ENCODE measurements around the gene ROBO4.

Gene ROBO4

GRCh38 chr11:124918950-124919349 is 21.3 kb upstream of the ROBO4 start, which contains the start of gene HEPN1:
Gene HEPN1, plus strand, starts transcription at chr11:124919250.
- DNase-seq (ENCODE audit: low spot score): no peak

GRCh38 chr11:124917115-124917637 is 19.5 kb upstream of the ROBO4 start:
- DNase-seq (ENCODE audit: low spot score): no peak

- DNase-seq (ENCODE audit: low spot score): no peak
Measured at GRCh38 chr11:124916370-124916710, 18.7 kb upstream of the ROBO4 start.

- peak; percentile 50 for DNase-seq (ENCODE audit: low spot score)
Measured at GRCh38 chr11:124915541-124916369, 18.1 kb upstream of the ROBO4 start.

GRCh38 chr11:124902616-124903015 is 5.0 kb upstream of the ROBO4 start:
- no peak for DNase-seq (ENCODE audit: low spot score)

GRCh38 chr11:124900464-124900863 is 2.8 kb upstream of the ROBO4 start:
- peak; percentile 91 for DNase-seq (ENCODE audit: low spot score)

GRCh38 chr11:124899383-124900145 is 1.9 kb upstream of the ROBO4 start:
- no peak for DNase-seq (ENCODE audit: low spot score)

- DNase-seq (ENCODE audit: low spot score): peak; percentile 21
Measured at GRCh38 chr11:124898711-124899110, 1.0 kb upstream of the ROBO4 start.

- peak; percentile 91 for DNase-seq (ENCODE audit: low spot score)
Measured at GRCh38 chr11:124898263-124898680, 607 bp upstream of the ROBO4 start.

GRCh38 chr11:124896821-124897391 is 759 bp downstream of the ROBO4 start:
- no peak for DNase-seq (ENCODE audit: low spot score)

GRCh38 chr11:124896071-124896750 is 1.5 kb downstream of the ROBO4 start:
- DNase-seq (ENCODE audit: low spot score): no peak

GRCh38 chr11:124895471-124895971 is 2.1 kb downstream of the ROBO4 start:
- DNase-seq (ENCODE audit: low spot score): no peak

- no peak for DNase-seq (ENCODE audit: low spot score)
Measured at GRCh38 chr11:124894606-124895430, 2.8 kb downstream of the ROBO4 start.

GRCh38 chr11:124893781-124894401 is 3.8 kb downstream of the ROBO4 start:
- no peak for DNase-seq (ENCODE audit: low spot score)

- no peak for DNase-seq (ENCODE audit: low spot score)
Measured at GRCh38 chr11:124892750-124893454, 4.8 kb downstream of the ROBO4 start.

GRCh38 chr11:124892146-124892545 is 5.5 kb downstream of the ROBO4 start:
- DNase-seq (ENCODE audit: low spot score): no peak

GRCh38 chr11:124891373-124891861 is 6.2 kb downstream of the ROBO4 start:
- DNase-seq (ENCODE audit: low spot score): no peak

GRCh38 chr11:124890683-124891372 is 6.8 kb downstream of the ROBO4 start:
- DNase-seq (ENCODE audit: low spot score): no peak

- no peak for DNase-seq (ENCODE audit: low spot score)
Measured at GRCh38 chr11:124890151-124890550, 7.5 kb downstream of the ROBO4 start.

All from RKO (cell line).